ENCODE results near the gene EFCC1. TPM values are rescaled to one million over a fixed set of nuclear protein-coding genes. Genes with fewer than 3 reads are reported as not detected.

The EFCC1 gene
- polyA plus RNA-seq, 1 donor (not counting 4 experiments of a cell fraction or from before 2014, with no cell fraction given): not detected

GRCh38 chr3:129010310-129010956 lies 9.3 kb downstream of the EFCC1 start:
- Histone ChIP-seq H3K4me3 (ENCODE audit: control insufficient read depth in 2 of 3, extremely low read depth in 1 of 3, insufficient read depth in 2 of 3, low read depth in 1 of 3, low read length in 3 of 3) (no peak overlapping the region), H3K4me1 (ENCODE audit: control insufficient read depth, extremely low read depth, insufficient read depth, low read length) (no peaks in the 10 kb centered on the region), H3K27ac (ENCODE audit: control insufficient read depth, insufficient read depth, low read length) (no peak overlapping the region), H3K79me2 (ENCODE audit: control insufficient read depth, insufficient read depth, low read length) (no peaks in the 10 kb centered on the region), H3K9me1 (ENCODE audit: control insufficient read depth, extremely low read depth, insufficient read depth, low read length) (no peaks in the 10 kb centered on the region), H3K9ac (ENCODE audit: control insufficient read depth, extremely low read depth, insufficient read depth, low read length) (no peak overlapping the region), H3K9me3 (ENCODE audit: control insufficient read depth, low read depth, low read length) (no peaks in the 10 kb centered on the region), H4K20me1 (ENCODE audit: control insufficient read depth, extremely low read depth, insufficient read depth, low read length) (no peaks in the 10 kb centered on the region), H3K27me3 (ENCODE audit: control insufficient read depth, extremely low read depth, insufficient read depth, low read length) (no peaks in the 10 kb centered on the region), H3K4me2 (ENCODE audit: control insufficient read depth, extremely low read depth, insufficient read depth, low read depth, low read length) (no peak overlapping the region), H3K36me3 (ENCODE audit: control insufficient read depth in 2 of 2, extremely low read depth in 1 of 2, insufficient read depth in 2 of 2, low read length in 2 of 2) (no peaks in the 10 kb centered on the region), H2AFZ (ENCODE audit: control insufficient read depth, low read length) (no peak overlapping the region)
- FAIRE-seq (no peak), DNase-seq (ENCODE audit: low read depth, low spot score) (no peak)
- no peak for TF ChIP-seq CTCF (optimal IDR thresholded peaks at IDR 0.05 in 1 of 3, IDR thresholded peaks at IDR 0.05 in 1 of 3, conservative IDR thresholded peaks at IDR 0.05 in 1 of 3; ENCODE audit: extremely low read depth in 1 of 3, insufficient read depth in 2 of 3, low read length in 3 of 3)
- TF ChIP-seq EZH2 (IDR thresholded peaks at IDR 0.05; ENCODE audit: low read length): no peak
- dilution Hi-C loops (cut with MboI; ENCODE audit: extremely low pct_ligation_motif_present, low sequenced_read_pairs): loop anchor here (10.0 kb wide), 1 partner anchor 64 kb away; no protein-coding TSS in a partner anchor

- H3K27ac ChIP-seq (ENCODE audit: control insufficient read depth, insufficient read depth, low read length): no peak overlapping the region
- H3K9me3 ChIP-seq (ENCODE audit: control insufficient read depth, low read depth, low read length): no peaks in the 10 kb centered on the region
- H3K36me3 ChIP-seq (ENCODE audit: control insufficient read depth in 2 of 2, extremely low read depth in 1 of 2, insufficient read depth in 2 of 2, low read length in 2 of 2): no peaks in the 10 kb centered on the region
- H3K9me1 ChIP-seq (ENCODE audit: control insufficient read depth, extremely low read depth, insufficient read depth, low read length): no peaks in the 10 kb centered on the region
- H2AFZ ChIP-seq (ENCODE audit: control insufficient read depth, low read length): no peak overlapping the region
- dilution Hi-C loops (cut with MboI; ENCODE audit: extremely low pct_ligation_motif_present, low sequenced_read_pairs): loop anchor here (10.0 kb wide), 1 partner anchor 61 kb away; no protein-coding TSS in a partner anchor
- no peaks in the 10 kb centered on the region for H4K20me1 ChIP-seq (ENCODE audit: control insufficient read depth, extremely low read depth, insufficient read depth, low read length)
- no peak overlapping the region for H3K9ac ChIP-seq (ENCODE audit: control insufficient read depth, extremely low read depth, insufficient read depth, low read length)
- TF ChIP-seq CTCF (optimal IDR thresholded peaks at IDR 0.05 in 1 of 3, IDR thresholded peaks at IDR 0.05 in 1 of 3, conservative IDR thresholded peaks at IDR 0.05 in 1 of 3; ENCODE audit: extremely low read depth in 1 of 3, insufficient read depth in 2 of 3, low read length in 3 of 3) (no peak), EZH2 (IDR thresholded peaks at IDR 0.05; ENCODE audit: low read length) (no peak)
- H3K79me2 ChIP-seq (ENCODE audit: control insufficient read depth, insufficient read depth, low read length): no peaks in the 10 kb centered on the region
- no peak overlapping the region for H3K4me2 ChIP-seq (ENCODE audit: control insufficient read depth, extremely low read depth, insufficient read depth, low read depth, low read length)
- no peak overlapping the region for H3K4me3 ChIP-seq (ENCODE audit: control insufficient read depth in 2 of 3, extremely low read depth in 1 of 3, insufficient read depth in 2 of 3, low read depth in 1 of 3, low read length in 3 of 3)
- FAIRE-seq: no peak
- H3K27me3 ChIP-seq (ENCODE audit: control insufficient read depth, extremely low read depth, insufficient read depth, low read length): no peaks in the 10 kb centered on the region
- no peaks in the 10 kb centered on the region for H3K4me1 ChIP-seq (ENCODE audit: control insufficient read depth, extremely low read depth, insufficient read depth, low read length)
- no peak for DNase-seq (ENCODE audit: low read depth, low spot score)
These were observed 12.4 kb downstream of the EFCC1 start for GRCh38 chr3:129013491-129013891.
